ENCODE results near the gene EIPR1.

Gene EIPR1

GRCh38 chr2:3170792-3171455 is 206.7 kb downstream of the EIPR1 start:
- no peak overlapping the region for H3K27ac ChIP-seq
- DNase-seq (ENCODE audit: low read depth, low spot score), result no peak

- no peak overlapping the region for H3K27ac ChIP-seq
- no peak for DNase-seq (ENCODE audit: low read depth, low spot score)
These were observed 208.3 kb downstream of the EIPR1 start for GRCh38 chr2:3169106-3169870.

- DNase-seq (ENCODE audit: low read depth, low spot score), result no peak
- no peak overlapping the region for H3K27ac ChIP-seq
These were observed 209.3 kb downstream of the EIPR1 start for GRCh38 chr2:3168230-3168891.

- no peak overlapping the region for H3K27ac ChIP-seq
- DNase-seq (ENCODE audit: low read depth, low spot score), result no peak
These were observed 214.2 kb downstream of the EIPR1 start for GRCh38 chr2:3163401-3163800.

DNA sequence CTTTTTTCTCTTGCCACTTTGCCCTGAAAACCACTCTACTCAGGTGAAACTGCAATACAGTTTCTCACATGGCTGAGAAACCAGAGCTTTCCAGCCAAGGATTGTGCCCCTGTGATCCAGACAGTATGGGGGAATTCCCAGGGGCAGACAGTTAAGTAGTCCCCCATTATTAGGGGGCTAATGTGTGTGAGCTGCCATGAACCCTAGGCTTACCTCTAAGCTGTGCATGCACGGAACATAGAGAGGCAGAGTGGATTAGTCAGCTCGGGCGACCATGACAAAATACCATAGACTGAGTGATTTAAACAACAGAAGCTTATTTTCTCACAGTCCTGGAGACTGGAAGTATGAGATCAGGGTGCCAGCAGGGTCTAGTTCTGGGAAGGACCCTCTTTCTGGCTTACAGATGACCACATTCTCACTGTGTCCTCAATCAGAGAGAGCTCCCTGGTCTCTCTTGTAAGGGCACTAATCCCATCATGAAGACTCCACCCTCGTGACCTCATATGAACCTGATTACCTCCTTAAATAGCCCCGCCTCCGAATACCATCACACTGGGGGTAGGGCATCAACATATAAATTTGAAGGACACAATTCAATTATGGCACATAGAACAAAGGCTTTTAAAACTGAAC is 215.1 kb downstream of the EIPR1 start:
- H3K27ac ChIP-seq, result no peak overlapping the region
- DNase-seq (ENCODE audit: low read depth, low spot score), result no peak

DNA sequence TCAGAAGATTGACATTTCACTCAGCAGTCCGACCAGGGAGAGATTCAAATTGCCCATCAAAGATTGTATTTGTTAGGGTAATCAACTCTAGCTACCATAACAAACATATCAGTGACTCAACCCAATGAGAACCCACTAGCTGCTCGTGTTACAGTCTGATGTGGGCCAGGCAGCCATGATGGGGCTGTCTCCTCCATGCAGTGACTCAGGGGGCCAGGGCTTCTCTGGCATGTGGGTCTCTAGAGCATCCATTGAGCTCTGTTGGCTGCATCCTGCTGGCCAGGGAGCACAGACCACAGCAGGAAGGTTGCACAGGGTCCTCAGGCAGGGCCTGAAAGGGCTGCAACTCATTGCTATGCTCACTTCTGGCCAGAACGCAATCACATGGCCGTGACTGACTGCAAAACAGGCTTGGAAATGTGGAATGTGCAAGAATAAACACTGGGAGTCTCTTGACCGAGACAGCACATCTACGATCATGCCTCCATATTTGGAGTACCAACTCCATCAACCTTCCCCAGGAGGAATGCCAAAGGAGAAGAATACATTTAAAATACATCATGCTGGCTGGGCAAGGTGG is 216.8 kb downstream of the EIPR1 start:
- no peak overlapping the region for H3K27ac ChIP-seq
- DNase-seq (ENCODE audit: low read depth, low spot score), result no peak

DNA sequence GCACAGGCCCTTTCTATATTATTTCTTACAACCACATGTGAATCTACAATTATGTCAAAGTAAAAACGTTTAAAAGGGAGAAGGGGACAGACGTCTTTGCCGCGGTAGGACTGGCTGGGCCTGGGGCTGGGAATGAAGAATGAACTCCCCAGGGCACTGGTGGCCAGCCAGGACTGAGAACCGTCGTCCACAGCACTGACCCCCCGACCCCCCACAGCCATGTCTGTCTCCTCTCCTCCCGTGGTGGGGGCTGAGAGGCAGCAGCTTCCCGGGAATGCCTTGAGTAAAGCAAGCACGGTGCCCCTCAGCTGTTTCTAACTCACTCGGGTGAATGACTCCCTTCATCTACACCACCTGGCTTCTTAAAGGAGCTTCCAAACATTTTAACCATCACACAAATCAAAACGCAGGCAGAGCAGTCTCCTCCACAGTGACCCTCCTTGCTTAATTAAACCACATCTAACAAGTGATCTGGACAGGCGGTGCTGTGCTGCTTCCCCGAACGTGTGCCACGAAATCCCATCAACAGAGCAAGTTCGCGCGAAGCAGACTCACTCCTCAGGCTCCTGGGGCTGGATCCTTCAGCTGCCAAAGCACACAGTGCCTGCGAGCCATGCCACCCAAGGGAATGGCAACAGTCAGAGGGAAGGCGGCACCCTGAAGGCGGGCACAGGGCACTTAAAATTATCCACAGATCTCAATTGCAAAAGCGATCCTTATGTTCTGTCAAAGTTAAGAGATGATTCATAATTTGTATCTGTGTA is 217.7 kb downstream of the EIPR1 start:
- H3K27ac ChIP-seq, result no peak overlapping the region
- no peak for DNase-seq (ENCODE audit: low read depth, low spot score)

GRCh38 chr2:3154700-3155099 is 222.9 kb downstream of the EIPR1 start:
- H3K27ac ChIP-seq, result no peak overlapping the region
- DNase-seq (ENCODE audit: low read depth, low spot score), result no peak

DNA sequence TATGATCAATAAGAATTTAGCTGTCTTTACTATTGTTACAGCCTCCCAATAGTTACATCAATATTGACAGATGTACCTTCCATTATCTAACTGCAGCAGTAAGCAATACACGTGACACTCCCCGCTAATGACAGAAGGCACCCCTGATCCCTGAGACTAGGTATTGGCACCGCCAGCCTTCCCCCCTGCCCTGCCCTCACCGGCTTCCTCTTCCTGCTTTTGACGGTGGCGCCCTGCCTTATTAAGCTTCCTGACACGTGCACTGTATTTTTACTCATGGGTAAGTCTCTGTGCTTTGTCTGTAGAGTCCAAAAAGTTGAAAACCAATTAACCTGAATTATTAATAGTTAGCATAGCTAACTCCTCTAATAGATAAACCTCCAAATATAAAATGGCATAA is 223.5 kb downstream of the EIPR1 start:
- H3K27ac ChIP-seq, result no peak overlapping the region

GRCh38 chr2:3151153-3151918 is 226.3 kb downstream of the EIPR1 start:
- DNase-seq (ENCODE audit: low read depth, low spot score), result no peak
- no peak overlapping the region for H3K27ac ChIP-seq

More for the DNA sequence above, 223.5 kb downstream of the EIPR1 start:
- DNase-seq (ENCODE audit: low read depth, low spot score), result no peak

DNA sequence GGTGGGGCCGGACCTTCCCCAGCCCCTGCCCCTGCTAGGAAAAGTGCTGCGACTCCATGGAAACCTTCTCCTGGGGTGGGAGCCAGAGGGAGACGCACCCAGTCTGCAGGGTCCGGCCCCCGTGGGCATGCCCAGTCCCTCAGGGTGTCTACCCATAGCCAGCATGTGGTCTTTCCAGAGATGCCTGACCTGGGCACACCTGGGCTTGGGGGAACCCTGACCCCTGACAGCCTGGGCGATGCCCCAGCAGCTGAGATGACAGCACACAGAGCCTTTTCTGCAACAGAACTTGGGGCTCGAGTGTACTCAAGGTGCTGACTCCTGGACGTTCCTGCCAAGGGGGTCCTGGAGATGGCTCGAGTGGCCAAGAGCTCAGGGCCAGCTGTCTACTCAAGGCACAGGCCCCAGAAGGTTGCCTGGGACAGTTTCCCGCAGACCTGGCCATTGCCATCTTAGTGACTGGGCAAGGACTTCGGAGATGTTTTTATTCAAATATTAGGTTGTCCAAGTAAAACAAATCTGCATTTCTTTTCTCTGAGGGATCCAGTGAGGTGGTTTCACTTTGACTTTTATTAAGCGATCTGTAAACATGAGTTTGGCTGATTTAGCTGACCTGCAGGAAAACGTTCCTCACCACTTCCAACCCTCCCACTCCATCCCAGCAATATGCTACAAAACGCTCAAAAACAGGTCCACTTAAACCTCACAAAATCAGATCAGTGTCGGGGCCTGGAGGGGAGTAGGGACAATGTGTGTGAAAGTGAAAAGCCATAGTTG is 228.0 kb downstream of the EIPR1 start:
- no peak for DNase-seq (ENCODE audit: low read depth, low spot score)
- no peak overlapping the region for H3K27ac ChIP-seq

DNA sequence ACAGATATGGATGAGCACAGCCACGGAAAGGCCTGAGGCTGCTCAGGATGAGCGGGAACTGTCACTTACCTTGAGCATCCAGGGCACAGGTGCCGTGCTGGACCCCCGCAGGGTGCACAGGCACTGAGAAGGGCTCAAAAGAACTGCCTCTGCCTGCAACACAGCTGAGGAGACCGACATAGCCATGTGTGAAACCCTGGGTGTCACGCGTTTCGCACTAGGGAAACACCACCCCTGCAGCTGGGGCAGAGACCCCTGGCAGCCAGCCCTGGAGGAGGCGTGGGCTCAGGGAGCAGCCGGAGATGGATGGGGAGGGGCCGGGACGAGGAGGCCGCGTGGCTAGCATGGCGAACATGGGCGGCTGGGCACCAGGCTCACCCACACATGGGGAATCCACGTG is 228.9 kb downstream of the EIPR1 start:
- no peak overlapping the region for H3K27ac ChIP-seq
- no peak for DNase-seq (ENCODE audit: low read depth, low spot score)

GRCh38 chr2:3147651-3148530 is 229.7 kb downstream of the EIPR1 start:
- no peak for DNase-seq (ENCODE audit: low read depth, low spot score)

DNA sequence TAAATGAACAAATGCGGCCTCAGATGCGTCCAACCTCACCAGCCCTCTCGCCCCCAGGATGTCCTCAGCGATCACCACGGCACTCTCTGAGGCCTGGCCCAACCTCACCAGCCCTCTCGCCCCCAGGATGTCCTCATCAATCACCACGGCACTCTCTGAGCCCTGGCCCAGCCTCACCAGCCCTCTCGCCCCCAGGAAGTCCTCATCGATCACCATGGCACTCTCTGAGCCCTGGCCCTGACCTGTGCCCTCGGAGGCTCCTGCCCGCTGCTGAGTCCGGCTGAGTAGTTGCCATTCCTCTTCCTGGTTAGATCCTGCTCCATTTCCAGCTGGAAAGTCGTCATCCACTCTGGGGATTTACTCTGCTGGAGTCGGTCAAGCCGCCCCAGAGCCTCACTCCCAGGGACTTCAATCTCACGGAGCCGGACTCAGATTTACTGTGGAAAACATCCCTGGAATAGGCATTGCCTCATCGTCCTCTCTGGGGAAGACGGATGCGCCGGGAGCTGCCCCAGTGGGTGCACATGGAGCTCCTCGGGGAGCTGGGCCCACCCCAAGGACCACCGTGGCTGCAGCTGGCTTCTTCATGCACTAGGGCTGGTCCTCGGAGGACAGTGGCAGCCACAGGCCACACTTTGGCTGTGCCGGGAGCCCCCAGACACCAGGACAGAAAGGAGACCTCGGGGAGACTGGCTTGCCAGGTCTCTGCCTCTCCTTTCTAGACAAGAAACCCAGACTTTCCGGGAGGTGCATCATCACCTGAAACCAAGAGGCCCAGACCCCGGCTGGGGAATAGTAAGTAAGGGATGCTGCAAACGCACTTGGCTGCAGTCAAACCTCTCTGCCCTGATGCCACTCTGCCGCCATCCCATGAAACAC is 230.6 kb downstream of the EIPR1 start:
- DNase-seq (ENCODE audit: low read depth, low spot score), result no peak
- H3K27ac ChIP-seq, result no peak overlapping the region

More at GRCh38 chr2:3147651-3148530, 229.7 kb downstream of the EIPR1 start:
- H3K27ac ChIP-seq, result no peak overlapping the region

GRCh38 chr2:3146175-3146574 is 231.4 kb downstream of the EIPR1 start:
- no peak overlapping the region for H3K27ac ChIP-seq
- no peak for DNase-seq (ENCODE audit: low read depth, low spot score)

GRCh38 chr2:3145471-3146021 is 232.1 kb downstream of the EIPR1 start:
- DNase-seq (ENCODE audit: low read depth, low spot score), result no peak
- no peak overlapping the region for H3K27ac ChIP-seq
